Measurements from ENCODE around the gene GPR139. TPM values are rescaled to one million over a fixed set of nuclear protein-coding genes. Genes with fewer than 3 reads are reported as not detected.

Gene GPR139
- total and polyA plus RNA-seq, 7 donors, result not detected

- TF ChIP-seq, protein P1, sequence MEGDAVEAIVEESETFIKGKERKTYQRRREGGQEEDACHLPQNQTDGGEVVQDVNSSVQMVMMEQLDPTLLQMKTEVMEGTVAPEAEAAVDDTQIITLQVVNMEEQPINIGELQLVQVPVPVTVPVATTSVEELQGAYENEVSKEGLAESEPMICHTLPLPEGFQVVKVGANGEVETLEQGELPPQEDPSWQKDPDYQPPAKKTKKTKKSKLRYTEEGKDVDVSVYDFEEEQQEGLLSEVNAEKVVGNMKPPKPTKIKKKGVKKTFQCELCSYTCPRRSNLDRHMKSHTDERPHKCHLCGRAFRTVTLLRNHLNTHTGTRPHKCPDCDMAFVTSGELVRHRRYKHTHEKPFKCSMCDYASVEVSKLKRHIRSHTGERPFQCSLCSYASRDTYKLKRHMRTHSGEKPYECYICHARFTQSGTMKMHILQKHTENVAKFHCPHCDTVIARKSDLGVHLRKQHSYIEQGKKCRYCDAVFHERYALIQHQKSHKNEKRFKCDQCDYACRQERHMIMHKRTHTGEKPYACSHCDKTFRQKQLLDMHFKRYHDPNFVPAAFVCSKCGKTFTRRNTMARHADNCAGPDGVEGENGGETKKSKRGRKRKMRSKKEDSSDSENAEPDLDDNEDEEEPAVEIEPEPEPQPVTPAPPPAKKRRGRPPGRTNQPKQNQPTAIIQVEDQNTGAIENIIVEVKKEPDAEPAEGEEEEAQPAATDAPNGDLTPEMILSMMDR (IDR thresholded peaks at IDR 0.05), result no peak
- Histone ChIP-seq H3K9me3 (no peaks in the 10 kb centered on the region), H3K4me1 (no peaks in the 10 kb centered on the region), H3K27me3 (ENCODE audit: insufficient read depth in 3 of 3, low read length in 2 of 3) (no peaks in the 10 kb centered on the region), H3K27ac (no peak overlapping the region), H3K36me3 (ENCODE audit: insufficient read depth in 1 of 2, low read depth in 1 of 2) (no peaks in the 10 kb centered on the region), H3K4me3 (no peak overlapping the region)
- 66 to 74% (median 73%) methylated on average over 2 of the region's 2 CpGs for WGBS, 3 donors
- no peak for DNase-seq
- intact Hi-C loops (cut with DNase I), result no loop called here
- ATAC-seq, result no peak
These were observed 30.8 kb downstream of the GPR139 start for GRCh38 chr16:20042848-20043247.

DNA sequence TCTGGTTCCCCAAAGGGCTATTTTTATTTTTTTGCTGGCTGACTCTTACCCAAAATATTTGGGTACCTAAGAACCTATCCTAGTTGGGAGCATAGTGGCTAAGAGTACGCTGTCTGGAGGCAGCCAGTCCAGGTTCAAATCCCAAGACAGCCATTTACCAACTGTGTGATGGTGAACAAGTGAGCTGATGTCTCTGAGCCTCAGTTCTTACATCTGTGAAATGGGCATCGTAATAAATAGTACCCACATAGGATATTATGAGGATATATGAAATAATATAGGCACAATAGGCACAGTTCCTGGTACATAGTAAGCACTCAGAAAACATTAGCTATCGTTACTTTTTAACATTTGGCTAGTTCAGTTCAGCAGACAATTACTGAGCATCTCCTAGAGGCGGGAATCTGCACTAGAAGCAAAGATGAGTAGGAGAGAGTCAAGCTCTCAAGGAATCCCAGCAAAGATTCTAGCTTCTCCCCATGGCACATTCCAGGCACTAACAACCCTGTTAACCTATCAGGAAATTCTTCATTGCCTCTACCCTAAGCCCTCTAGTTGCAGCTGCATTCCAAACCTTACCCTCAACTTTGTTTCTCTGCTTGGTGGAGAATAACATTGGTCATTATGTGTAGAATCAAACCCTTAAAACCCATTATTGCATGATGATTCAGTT lies 31.6 kb downstream of the GPR139 start:
- Histone ChIP-seq H3K9me3 (no peaks in the 10 kb centered on the region), H3K36me3 (ENCODE audit: insufficient read depth in 1 of 2, low read depth in 1 of 2) (no peaks in the 10 kb centered on the region), H3K4me1 (no peaks in the 10 kb centered on the region), H3K4me3 (no peak overlapping the region), H3K27ac (no peak overlapping the region), H3K27me3 (ENCODE audit: insufficient read depth in 3 of 3, low read length in 2 of 3) (no peaks in the 10 kb centered on the region)
- DNase-seq, result no peak
- intact Hi-C loops (cut with DNase I), result no loop called here
- 75 to 88% (median 77%) methylated on average over 4 of the region's 4 CpGs for WGBS, 3 donors
- TF ChIP-seq, protein P1 (IDR thresholded peaks at IDR 0.05), result no peak
- ATAC-seq, result no peak

- Histone ChIP-seq H3K4me3 (no peak overlapping the region), H3K27ac (no peak overlapping the region), H3K27me3 (ENCODE audit: insufficient read depth in 3 of 3, low read length in 2 of 3) (no peaks in the 10 kb centered on the region), H3K4me1 (no peaks in the 10 kb centered on the region), H3K36me3 (ENCODE audit: insufficient read depth in 1 of 2, low read depth in 1 of 2) (no peaks in the 10 kb centered on the region), H3K9me3 (no peaks in the 10 kb centered on the region)
- ATAC-seq, result no peak
- WGBS, 3 donors, result 61 to 66% (median 62%) methylated on average over 4 of the region's 4 CpGs
- intact Hi-C loops (cut with DNase I), result no loop called here
- TF ChIP-seq, protein P1 (IDR thresholded peaks at IDR 0.05), result no peak
- no peak for DNase-seq
These were observed 33.7 kb downstream of the GPR139 start for GRCh38 chr16:20040011-20040410.

- Histone ChIP-seq H3K36me3 (ENCODE audit: insufficient read depth in 1 of 2, low read depth in 1 of 2) (no peaks in the 10 kb centered on the region), H3K27ac (no peak overlapping the region), H3K4me3 (no peak overlapping the region), H3K27me3 (ENCODE audit: insufficient read depth in 3 of 3, low read length in 2 of 3) (no peaks in the 10 kb centered on the region), H3K9me3 (no peaks in the 10 kb centered on the region), H3K4me1 (no peaks in the 10 kb centered on the region)
- 72 to 76% (median 75%) methylated on average over 3 of the region's 3 CpGs for WGBS, 3 donors
- intact Hi-C loops (cut with DNase I), result no loop called here
- TF ChIP-seq, protein P1 (IDR thresholded peaks at IDR 0.05), result no peak
- ATAC-seq, result no peak
- DNase-seq, result no peak
These were observed 44.1 kb downstream of the GPR139 start for GRCh38 chr16:20029611-20030010.
